ENCODE measurements around the gene DTX1.

The DTX1 gene

DNA sequence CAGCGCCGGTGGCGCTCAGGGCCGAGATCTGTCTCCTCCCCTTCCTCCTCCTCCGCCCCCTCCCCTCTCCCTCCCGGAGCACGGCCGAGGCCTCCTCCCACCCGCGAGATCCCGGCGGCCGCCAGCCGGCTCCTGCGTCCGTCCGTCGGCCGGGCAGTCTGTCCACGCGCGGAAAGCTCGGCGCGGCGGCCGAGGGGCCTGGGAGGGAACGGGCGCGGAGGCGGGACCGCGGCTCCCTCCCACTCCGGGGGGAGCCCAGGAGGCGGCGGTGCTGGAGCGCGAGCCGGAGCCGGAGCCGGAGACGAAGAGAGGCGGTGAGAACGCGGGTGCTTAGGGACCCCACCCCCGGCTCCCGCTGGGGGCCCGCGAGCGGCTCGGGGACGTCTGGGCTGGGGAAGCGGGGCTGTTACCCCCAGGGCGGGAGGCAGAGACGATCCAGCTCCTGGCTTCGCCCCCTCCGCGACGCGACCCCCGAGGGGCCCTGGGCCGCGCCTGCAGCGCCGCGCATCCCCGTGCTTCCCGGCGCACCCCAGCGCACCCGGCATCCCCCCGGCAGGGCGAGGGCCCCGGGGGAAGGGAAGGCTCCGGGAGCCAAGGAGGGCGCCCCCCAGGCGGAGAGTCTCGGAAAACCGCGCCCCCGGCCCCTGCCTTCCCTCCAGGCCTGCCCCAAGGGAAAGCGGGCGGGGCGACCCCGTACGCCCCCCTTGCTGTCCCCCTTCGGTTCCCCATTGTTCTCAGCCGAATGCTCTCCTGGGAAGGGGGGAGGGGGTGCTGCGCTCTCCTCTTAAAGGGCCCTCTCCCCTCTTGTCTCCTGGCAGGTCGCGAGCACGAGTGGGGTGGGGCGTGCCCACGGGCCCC is at the start of gene DTX1:
Gene DTX1, plus strand, starts transcription at position 100 of the 858 bp plus-strand sequence. CDS start 1,463 bp downstream, outside the sequence.
- no peak within 1 kb of the TSS for H3K27ac ChIP-seq
- no peak for DNase-seq (ENCODE audit: low read depth, low spot score)

DNA sequence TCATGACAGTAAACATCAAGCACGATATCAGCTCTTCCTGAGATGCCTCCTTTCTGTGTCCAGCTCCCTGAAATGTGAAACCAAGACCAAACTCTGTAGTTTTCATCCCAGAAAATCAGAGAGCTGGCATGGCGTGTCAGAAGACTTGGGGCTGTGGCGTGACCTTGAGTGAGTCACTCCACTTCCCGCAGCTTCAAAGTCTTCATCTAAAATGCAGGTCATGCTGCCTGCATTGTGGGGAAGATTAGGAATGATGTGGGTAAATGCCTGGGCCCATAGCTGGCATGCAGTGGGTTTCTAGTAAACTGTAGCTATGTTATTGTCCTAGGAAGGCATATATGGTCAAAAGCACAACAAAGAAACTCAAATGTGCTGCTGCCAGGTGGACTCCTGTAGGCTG is 49.4 kb upstream of the DTX1 start:
- DNase-seq (ENCODE audit: low read depth, low spot score): no peak
- H3K27ac ChIP-seq: no peak overlapping the region

DNA sequence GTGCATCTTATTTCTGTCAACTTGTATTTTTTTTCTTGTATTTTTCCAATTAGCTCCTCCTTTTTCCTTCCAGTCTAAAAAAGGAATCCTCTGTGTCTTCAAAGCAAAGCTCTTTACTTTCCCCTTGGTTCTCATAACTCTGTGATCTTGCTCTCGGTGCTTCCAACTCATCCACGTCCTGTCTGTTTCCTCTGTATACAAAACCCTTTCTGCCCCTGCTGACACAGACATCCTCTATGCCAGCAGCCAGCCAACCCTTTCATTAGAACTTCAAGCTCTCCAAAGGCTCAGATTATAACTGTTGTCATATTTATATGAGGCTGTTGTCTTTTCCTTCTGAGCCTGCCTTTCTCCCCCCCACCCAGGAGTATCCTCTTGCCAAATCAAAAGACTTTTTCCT is 45.8 kb upstream of the DTX1 start:
- no peak for DNase-seq (ENCODE audit: low read depth, low spot score)
- no peak overlapping the region for H3K27ac ChIP-seq

DNA sequence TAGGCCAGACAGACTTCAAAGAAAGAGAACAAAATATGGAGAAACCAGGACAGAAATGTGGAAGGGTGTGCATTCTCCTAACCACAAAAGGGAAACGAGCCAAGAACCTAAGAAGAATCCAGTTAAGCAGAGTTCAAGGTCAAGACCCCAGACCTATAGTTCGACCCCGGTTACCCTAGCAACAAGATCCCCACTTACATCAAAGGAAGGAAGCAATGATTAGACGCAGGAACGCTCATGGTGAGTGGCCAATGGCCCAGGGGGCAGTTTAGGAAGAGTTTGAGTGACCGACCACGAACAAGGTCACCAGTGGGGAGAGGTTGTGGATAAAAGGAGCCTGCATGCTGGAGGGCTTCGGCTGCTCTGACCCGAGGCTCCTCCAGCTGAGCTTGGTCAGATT is 42.0 kb upstream of the DTX1 start:
- no peak for DNase-seq (ENCODE audit: low read depth, low spot score)
- H3K27ac ChIP-seq: no peak overlapping the region

DNA sequence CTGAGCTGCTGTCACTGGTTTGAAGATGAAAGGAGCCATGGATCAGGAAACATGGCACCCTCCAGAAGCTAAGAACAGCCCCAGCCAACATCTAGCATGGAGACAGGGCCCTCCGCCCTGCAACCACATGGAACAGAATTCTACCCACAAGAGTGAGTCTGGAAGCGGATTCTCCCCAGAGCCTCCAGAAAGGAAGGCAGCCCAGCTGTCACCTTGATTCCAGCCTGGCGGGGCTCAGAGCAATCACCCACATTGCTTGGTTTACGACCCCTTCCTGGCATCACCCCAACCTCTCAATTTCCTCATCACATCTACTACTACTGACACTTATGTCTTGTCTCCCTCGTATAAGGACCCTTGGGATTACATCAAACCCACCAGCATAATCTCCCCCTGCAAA is 39.7 kb upstream of the DTX1 start:
- no peak overlapping the region for H3K27ac ChIP-seq
- DNase-seq (ENCODE audit: low read depth, low spot score): no peak

DNA sequence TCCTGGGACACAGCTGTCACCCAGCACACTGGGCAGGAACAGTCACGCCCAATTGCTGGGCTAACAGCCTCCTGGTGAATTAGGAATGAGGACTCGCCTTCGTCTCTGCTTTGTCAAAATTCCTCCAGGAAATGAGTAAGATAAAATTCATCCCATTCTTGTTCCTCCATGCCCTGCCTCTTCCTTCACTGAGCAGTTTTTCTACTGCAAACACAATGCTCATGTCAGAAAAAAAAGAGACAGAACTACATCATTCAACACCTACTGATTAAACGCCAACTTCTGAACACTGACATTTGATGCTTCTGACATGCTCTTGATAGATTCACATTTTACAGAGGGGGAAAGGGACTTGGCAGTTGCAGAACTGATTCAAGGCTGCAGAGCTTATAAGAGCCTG is 37.5 kb upstream of the DTX1 start:
- no peak for DNase-seq (ENCODE audit: low read depth, low spot score)

DNA sequence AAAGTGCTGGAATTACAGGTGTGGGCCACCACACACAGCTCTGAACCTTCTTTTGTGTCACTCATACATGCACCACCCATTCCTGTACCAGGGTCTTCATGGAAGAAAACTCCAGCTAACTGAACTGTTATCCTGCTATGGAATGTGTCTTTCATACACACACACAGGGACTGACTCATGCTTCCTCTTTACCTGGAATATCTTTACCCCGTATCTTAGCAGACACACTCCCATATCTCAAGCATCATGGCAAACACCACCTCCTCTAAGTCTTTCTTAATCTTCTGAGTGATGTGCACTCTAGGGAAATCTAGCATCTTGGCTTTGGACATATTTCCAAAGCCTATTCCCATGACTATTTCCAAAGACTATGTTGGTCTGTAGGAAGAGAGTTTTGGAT is 35.0 kb upstream of the DTX1 start:
- H3K27ac ChIP-seq: no peak overlapping the region
- DNase-seq (ENCODE audit: low read depth, low spot score): no peak

More for the DNA sequence above, 37.5 kb upstream of the DTX1 start:
- peak overlapping the region; percentile 76 for H3K27ac ChIP-seq

DNA sequence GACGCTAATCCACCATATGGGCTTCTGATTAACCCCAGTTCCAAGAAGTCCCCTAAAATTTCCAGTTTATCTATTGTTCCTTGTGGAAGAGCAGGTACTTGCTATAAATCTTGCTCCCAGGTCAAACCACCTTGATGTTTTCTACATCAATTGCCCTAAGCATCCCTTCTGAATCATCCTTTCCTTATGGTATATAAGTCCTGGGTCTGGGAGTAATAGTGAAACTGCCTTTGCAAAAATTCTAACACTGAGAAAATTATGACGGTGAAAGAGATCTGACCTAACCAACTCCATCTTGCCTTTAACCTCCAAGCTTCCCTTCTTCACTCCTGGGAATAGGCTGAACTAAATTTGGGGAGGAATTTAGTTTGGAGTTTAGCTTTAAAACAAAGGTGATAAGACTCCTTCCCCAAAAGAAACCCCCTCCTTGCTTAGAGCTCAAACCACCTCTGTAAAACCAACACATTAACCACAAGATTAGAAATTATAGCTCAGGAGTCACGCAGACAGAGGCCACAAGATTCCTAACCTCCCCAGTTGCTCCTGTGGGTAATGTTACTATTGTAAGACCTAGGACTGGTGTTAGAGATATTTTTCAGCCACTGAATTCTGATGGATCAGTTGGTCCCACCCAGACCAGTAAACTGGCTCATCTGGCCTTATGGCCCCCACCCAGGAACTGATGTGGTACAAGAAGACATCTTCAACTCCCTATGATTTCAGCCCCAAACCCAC is 33.8 kb upstream of the DTX1 start:
- DNase-seq (ENCODE audit: low read depth, low spot score): no peak
- H3K27ac ChIP-seq: no peak overlapping the region

DNA sequence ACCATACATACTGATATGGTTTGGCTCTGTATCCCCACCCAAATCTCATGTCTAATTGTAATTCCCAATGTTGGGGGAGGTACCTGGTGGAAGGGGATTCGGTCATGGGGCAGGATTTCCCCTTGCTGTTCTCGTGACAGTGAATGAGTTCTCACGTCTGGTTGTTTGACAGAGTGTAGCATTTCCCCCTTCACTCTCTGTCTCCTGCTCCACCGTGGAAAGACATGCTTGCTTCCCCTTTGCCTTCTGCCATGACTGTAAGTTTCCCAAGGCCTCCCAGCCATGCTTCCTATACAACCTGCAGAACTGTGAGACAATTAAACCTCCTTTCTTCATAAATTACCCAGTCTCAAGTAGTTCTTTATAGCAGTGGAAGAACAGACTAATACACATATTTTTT is 28.8 kb upstream of the DTX1 start:
- no peak for DNase-seq (ENCODE audit: low read depth, low spot score)

DNA sequence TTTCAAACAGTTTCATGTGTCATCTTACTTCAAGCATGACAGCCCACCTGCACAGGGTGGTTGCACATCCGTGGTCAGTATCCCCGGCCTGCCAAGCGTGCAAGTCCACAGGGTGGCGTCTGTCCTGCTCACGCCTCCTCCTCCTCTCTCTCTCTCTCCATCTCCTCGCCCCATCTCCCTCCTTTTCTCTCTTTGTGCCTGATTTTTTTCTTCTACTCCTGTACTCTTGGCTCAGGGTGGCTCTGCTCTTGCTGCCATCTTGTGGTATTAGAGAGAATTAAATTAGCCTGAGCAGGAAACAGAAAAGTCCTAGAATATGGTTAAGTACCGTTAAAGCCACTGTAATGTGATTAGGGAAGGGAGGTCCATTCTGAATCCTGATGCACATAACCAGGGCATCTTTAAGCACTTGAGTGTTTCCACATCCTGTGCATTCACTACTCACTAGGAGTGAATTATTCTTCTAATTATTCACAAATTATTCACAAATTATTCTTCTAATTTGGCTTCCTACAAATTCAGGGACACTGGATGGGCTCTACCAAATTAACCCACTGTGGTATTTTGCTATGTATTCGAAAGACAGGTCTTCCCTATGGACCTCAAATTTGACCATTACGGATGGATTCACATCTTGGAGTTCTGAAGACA is 25.5 kb upstream of the DTX1 start:
- DNase-seq (ENCODE audit: low read depth, low spot score): no peak

More for the DNA sequence above, 28.8 kb upstream of the DTX1 start:
- H3K27ac ChIP-seq: no peak overlapping the region

DNA sequence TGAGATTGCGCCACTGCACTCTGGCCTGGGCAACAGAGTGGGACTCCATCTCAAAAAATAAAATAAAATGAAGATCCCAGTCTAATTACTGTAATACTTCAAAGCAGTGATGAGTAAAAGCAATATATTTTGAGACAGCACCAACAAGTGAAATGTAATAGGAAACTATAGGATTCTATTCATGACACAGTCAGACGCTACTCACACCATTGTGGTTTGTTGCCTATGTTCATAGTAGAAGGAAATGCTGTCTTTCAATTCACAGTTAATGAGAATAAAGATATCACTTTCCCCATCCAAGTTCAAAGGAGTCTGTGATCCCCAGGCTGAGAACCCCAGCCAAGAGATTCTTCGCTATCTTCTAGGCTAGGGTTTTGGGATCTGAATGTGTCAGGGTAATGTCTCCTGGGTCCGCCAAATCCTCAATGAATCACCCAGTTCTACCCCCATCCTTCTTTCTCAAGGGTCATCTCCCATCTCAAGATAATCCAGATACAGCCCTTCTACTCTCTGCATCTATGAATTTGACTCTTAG is 16.6 kb upstream of the DTX1 start:
- no peak for DNase-seq (ENCODE audit: low read depth, low spot score)

More for the DNA sequence above, 25.5 kb upstream of the DTX1 start:
- no peak overlapping the region for H3K27ac ChIP-seq

DNA sequence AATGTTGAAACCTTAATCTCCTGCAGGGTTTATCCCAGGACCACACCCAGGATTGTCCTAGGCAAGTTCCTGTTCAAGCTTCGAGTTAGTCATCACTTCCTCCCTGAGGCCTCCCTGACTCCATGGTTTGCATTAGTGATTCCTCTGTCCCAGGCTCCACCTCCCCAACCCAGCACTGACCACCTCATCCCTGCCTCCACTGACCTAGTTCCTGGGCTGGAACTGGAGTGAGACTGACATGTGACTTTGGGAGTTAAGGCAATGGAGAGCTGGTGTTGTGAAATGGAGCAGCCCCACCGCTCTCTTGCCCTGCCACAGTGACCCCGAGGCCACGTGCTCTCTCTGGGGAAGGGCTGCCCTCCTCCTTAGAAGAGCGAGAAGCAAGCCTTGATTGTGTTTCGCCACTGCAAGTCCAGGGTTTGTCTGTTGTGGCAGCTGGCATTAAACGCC is 15.8 kb upstream of the DTX1 start:
- DNase-seq (ENCODE audit: low read depth, low spot score): peak; percentile 80
- peak overlapping the region; percentile 88 for H3K27ac ChIP-seq

More for the DNA sequence above, 16.6 kb upstream of the DTX1 start:
- peak overlapping the region; percentile 88 for H3K27ac ChIP-seq

DNA sequence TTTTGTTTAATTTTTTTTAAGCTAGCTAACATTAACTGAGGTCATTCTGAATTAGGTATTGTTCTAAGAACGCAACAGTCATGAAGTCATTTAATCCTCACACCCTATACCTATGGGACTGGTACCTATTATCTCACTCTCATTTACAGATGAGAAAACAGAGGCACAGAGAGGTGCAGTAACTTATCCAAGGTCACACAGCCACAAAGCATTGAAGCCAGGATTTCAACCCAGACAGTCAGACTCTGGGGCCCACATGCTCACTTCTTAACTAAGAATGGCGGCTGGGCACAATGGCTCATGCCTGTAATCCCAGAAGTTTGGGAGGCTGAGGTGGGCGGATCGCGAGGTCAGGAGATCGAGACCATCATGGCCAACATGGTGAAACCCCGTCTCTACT is 15.0 kb upstream of the DTX1 start:
- DNase-seq (ENCODE audit: low read depth, low spot score): no peak

DNA sequence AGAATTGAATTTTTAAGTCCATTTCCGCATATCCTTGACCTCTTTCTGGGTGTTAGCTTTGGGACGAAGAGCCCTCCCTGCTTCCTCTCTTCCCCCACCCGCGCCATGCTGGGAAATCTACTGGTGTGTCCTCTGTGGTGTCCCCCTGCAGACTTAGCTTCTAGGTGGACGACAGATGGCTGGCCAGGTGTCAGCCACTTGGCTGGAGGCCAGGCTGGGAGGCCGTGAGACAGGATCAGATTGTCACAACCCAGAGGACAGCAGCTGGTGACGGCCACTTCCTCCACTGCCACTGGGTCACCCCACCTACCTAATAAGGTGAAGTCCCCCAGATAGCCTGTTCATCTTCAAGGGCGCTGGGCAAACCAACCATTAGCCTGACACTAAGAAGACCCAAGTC is 13.3 kb upstream of the DTX1 start:
- no peak overlapping the region for H3K27ac ChIP-seq
- no peak for DNase-seq (ENCODE audit: low read depth, low spot score)

More for the DNA sequence above, 15.0 kb upstream of the DTX1 start:
- H3K27ac ChIP-seq: peak overlapping the region; percentile 88

DNA sequence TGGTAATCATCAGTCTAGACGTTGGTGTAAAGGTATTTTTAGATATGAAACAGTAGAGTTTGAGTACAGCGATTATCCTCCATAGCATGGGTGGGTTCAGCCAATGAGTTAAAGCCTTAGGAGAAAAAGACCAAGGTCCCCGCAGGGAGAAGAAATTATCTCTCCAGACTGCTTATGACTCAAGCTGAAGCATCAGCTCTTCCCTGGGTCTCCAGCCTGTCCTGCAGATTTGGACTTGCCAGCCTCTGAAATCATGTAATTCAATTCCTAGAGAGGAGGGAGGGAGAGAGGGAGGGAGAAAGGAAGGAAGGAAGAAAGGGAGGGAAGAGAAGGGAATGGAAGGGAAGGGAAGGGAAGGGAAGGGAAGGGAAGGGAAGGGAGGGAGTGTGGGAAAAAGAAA is 12.0 kb upstream of the DTX1 start:
- H3K27ac ChIP-seq: no peak overlapping the region
- no peak for DNase-seq (ENCODE audit: low read depth, low spot score)

DNA sequence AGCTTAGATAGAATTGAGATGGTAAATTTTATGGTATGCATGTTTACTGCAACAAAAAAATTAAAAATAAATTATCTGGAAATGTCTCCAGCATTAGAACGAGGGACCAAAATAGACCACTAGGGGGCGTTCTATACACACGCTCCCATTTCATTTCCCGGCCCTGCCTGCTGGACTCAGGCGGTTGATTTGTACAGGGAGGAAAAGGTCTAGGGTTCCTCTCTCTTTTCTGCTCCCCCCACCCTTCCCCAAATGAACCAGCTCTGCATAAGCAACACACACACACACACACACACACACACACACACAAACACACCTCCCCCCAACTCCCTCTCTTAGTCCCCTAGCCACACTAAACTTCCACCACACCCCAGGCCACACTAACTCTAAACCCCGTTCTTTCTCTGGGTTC is 7.8 kb upstream of the DTX1 start:
- DNase-seq (ENCODE audit: low read depth, low spot score): no peak
- no peak overlapping the region for H3K27ac ChIP-seq

DNA sequence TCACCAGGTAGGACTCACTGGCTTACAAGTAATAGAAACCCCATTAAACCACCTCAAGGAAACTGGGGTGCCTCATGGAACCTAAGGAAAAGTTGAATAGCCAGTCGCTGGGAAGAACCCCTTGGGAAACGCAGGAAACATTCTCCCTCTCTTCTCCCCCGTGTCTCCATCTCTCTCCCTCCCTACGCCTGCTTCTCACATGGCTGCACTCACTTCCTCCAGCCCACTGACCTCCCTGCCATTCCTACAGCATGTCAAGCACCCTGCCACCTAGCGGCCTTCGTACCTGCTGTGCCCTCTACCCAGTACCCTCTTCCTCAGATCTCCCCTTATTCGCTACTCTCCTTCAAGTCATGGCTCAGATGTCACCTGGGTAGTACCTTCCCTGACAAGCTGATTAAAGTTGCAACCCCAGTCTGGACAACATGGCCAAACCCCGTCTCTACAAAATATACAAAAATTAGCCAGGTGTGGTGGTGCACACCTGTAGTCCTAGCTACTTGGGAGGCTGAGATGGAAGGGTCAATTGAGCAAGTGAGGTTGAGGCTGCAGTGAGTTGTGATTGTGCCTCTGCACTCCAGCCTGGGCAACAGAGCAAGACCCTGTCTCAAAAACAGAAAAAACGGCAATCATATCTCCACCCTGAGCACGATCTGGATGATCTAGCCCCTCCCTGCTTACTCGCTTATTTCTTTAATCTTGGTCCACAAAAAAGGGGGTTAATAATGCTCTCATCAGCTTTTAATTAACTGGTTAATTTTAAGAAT is 6.4 kb upstream of the DTX1 start:
- H3K27ac ChIP-seq: no peak overlapping the region
- DNase-seq (ENCODE audit: low read depth, low spot score): no peak

DNA sequence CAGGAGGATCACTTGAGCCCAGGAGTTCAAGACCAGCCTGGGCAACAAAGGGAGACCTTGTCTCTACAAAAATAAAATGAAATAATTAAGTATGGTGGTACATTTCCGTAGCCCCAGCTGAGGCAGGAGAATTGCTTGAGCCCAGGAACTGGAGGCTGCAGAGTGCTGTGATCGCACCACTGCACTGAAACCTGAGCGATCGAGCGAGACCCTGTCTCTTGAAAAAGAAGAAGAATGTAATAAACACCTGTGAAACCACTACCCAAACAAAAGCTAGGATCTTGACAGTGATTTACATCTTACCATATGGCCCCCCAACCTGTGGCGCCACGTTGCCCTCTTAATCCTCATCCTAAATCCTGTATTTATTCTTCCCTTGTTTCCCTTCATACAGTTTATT is 5.7 kb upstream of the DTX1 start:
- no peak for DNase-seq (ENCODE audit: low read depth, low spot score)
- H3K27ac ChIP-seq: no peak overlapping the region

DNA sequence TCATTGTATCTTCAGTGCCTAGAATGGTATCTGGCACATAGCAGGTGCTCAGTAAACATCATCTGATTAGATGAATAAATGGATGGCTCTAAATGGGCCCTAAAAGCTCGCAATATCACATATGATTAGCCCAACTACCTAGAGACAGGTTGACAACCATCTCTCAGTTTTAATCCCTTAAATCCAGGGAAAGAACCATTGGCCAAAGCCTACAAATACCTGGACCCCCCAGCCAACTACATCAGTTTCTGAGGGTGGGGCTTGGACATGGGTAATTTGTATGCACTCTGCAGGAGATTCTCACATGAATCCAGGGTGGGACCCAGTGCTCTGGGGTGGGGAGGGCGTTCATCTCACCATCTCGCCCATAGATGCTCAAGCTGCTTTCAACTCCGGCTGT is 4.8 kb upstream of the DTX1 start:
- DNase-seq (ENCODE audit: low read depth, low spot score): no peak
- H3K27ac ChIP-seq: no peak overlapping the region

DNA sequence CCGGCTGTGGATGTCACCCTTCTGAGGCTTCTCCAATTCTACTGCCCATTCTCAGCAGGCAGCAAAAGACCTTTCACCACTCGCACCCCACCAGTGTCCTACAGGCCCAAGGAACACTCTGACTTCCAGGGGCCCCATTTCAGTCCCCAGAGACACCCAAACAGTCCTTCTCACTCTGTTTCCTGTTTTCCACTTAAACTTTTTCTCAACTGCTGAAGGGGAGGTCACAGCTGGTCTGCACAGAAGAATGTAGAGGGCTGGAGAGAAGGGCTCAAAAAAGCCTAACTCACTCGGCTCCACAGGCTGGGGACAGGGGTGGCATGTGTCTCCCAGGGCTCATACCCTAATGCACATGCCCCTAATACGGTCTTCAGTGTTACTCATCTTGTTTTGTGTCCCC is 4.2 kb upstream of the DTX1 start:
- H3K27ac ChIP-seq: no peak overlapping the region
- DNase-seq (ENCODE audit: low read depth, low spot score): no peak
